ENCODE results near the gene CLIP2.

Gene CLIP2

DNA sequence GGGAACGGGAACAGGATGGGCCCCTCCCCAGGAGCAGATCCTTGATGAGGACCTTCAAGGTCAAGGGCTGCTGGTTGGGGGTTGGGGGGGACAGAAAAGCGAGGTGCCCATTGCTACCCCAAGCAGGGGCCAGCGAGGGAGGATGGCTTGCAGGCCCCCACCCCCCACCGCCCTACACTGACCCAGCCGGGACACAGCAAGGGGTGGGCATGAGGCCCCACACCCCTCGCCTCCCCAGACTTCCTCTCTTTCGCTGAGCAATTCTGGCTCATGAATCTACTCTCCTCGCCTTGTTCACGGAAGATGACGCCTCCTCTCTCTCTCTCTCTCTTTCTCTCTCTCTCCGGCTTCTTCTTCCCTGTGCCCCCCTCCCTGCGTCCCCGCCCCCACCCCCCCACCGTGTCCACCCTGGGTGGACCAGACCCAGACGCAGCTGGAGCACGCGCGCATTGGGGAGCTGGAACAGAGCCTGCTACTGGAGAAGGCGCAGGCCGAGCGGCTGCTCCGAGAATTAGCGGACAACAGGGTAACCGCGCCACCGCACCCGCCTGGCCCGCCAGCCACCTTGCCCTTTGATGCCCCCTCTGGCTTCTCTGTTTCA lies 83.4 kb downstream of the CLIP2 start:
- H3K9me2 ChIP-seq (replicated peaks; ENCODE audit: insufficient read depth, low read length), result no peaks in the 10 kb centered on the region
- H3K9me3 ChIP-seq (replicated peaks; ENCODE audit: insufficient read depth, low read length), result no peaks in the 10 kb centered on the region
- TF ChIP-seq EZH2 (optimal IDR thresholded peaks at IDR 0.05; ENCODE audit: low read depth, low read length), result no peak
- TF ChIP-seq EZH2phosphoT487 (IDR thresholded peaks at IDR 0.05; ENCODE audit: low read length), result no peak
- TF ChIP-seq, protein P1, sequence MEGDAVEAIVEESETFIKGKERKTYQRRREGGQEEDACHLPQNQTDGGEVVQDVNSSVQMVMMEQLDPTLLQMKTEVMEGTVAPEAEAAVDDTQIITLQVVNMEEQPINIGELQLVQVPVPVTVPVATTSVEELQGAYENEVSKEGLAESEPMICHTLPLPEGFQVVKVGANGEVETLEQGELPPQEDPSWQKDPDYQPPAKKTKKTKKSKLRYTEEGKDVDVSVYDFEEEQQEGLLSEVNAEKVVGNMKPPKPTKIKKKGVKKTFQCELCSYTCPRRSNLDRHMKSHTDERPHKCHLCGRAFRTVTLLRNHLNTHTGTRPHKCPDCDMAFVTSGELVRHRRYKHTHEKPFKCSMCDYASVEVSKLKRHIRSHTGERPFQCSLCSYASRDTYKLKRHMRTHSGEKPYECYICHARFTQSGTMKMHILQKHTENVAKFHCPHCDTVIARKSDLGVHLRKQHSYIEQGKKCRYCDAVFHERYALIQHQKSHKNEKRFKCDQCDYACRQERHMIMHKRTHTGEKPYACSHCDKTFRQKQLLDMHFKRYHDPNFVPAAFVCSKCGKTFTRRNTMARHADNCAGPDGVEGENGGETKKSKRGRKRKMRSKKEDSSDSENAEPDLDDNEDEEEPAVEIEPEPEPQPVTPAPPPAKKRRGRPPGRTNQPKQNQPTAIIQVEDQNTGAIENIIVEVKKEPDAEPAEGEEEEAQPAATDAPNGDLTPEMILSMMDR (IDR thresholded peaks at IDR 0.05; ENCODE audit: low read length), result no peak
- H3K4me3 ChIP-seq (ENCODE audit: low read length), result no peak overlapping the region
- H3K27ac ChIP-seq (ENCODE audit: low read length), result no peak overlapping the region
- H3K4me2 ChIP-seq (ENCODE audit: low read depth, low read length), result peak overlapping the region; percentile 87
- H3K79me2 ChIP-seq (ENCODE audit: low read length), result no peaks in the 10 kb centered on the region
- no peaks in the 10 kb centered on the region for H4K20me1 ChIP-seq (ENCODE audit: insufficient read depth, low read length)
- no peak for DNase-seq
- peaks cover 9% of the 10 kb centered on the region for H3K4me1 ChIP-seq (ENCODE audit: low read length)
- H3K9ac ChIP-seq (ENCODE audit: low read length), result no peak overlapping the region
- H3K36me3 ChIP-seq (replicated peaks; ENCODE audit: insufficient read depth, low read length), result no peaks in the 10 kb centered on the region
- 0 out of 2 replicates have a peak overlapping the region, but pooled peaks have one; percentile 98 for H2AFZ ChIP-seq (ENCODE audit: low read length)
- H3K27me3 ChIP-seq (replicated peaks; ENCODE audit: insufficient read depth, low read length), result no peaks in the 10 kb centered on the region; the same call in 1 of the 2 replicates
- H3F3A ChIP-seq (ENCODE audit: insufficient read depth, low read length), result no peaks in the 10 kb centered on the region

DNA sequence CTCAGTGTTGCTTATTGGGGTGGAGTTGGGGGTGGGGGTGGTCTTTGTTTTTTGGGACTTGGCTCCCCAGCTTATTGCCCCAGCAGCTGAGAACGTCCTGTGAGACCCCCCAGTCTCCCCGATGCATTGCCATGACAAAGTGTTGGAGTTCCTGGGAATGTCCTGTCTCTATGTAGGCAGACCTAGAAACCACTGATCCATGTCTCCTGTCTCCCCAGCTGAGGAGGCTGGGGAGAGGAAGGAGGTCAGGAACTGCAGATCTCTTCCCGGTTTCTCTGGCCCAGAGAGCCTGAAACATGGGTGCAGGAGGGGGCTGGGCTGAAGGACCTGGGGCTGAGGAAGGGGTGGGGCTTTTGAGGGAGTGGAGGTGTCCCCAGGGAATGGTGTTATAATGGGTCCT lies 84.3 kb downstream of the CLIP2 start:
- Histone ChIP-seq H3K4me1 (ENCODE audit: low read length) (peaks cover 9% of the 10 kb centered on the region), H4K20me1 (ENCODE audit: insufficient read depth, low read length) (no peaks in the 10 kb centered on the region), H3K4me2 (ENCODE audit: low read depth, low read length) (no peak overlapping the region), H3K4me3 (ENCODE audit: low read length) (no peak overlapping the region), H3F3A (ENCODE audit: insufficient read depth, low read length) (no peaks in the 10 kb centered on the region), H3K27ac (ENCODE audit: low read length) (no peak overlapping the region), H2AFZ (ENCODE audit: low read length) (no peak overlapping the region), H3K9me3 (replicated peaks; ENCODE audit: insufficient read depth, low read length) (no peaks in the 10 kb centered on the region), H3K79me2 (ENCODE audit: low read length) (no peaks in the 10 kb centered on the region), H3K36me3 (replicated peaks; ENCODE audit: insufficient read depth, low read length) (no peaks in the 10 kb centered on the region), H3K9me2 (replicated peaks; ENCODE audit: insufficient read depth, low read length) (no peaks in the 10 kb centered on the region), H3K9ac (ENCODE audit: low read length) (no peak overlapping the region), H3K27me3 (replicated peaks; ENCODE audit: insufficient read depth, low read length) (no peaks in the 10 kb centered on the region; the same call in 1 of the 2 replicates)
- TF ChIP-seq, protein P1 (IDR thresholded peaks at IDR 0.05; ENCODE audit: low read length), result no peak
- TF ChIP-seq EZH2 (optimal IDR thresholded peaks at IDR 0.05; ENCODE audit: low read depth, low read length), result no peak
- TF ChIP-seq EZH2phosphoT487 (IDR thresholded peaks at IDR 0.05; ENCODE audit: low read length), result no peak
- DNase-seq, result no peak

DNA sequence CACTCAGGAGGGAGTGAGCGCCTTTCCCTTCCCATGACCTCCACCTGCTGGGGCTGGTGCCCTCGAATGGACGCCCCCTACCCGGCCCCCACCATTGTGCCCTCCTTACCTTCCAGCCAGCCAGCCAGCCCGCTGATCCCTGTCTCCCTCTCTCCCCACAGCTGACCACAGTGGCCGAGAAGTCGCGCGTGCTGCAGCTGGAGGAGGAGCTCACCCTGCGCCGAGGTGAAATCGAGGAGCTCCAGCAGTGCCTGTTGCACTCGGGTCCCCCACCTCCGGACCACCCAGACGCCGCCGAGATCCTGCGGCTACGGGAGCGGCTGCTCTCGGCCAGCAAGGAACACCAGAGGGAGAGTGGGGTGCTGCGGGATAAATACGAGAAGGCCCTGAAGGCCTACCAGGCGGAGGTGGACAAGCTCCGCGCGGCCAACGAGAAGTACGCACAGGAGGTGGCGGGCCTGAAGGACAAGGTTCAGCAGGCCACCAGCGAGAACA lies 86.6 kb downstream of the CLIP2 start:
- DNase-seq, result no peak
- Histone ChIP-seq H2AFZ (ENCODE audit: low read length) (no peak overlapping the region), H3K27me3 (replicated peaks; ENCODE audit: insufficient read depth, low read length) (no peaks in the 10 kb centered on the region; the same call in 1 of the 2 replicates), H3K36me3 (replicated peaks; ENCODE audit: insufficient read depth, low read length) (no peaks in the 10 kb centered on the region), H3K27ac (ENCODE audit: low read length) (no peak overlapping the region), H3K4me1 (ENCODE audit: low read length) (peaks cover 9% of the 10 kb centered on the region), H3K4me2 (ENCODE audit: low read depth, low read length) (no peak overlapping the region), H3K4me3 (ENCODE audit: low read length) (no peak overlapping the region), H4K20me1 (ENCODE audit: insufficient read depth, low read length) (no peaks in the 10 kb centered on the region), H3K79me2 (ENCODE audit: low read length) (no peaks in the 10 kb centered on the region), H3F3A (ENCODE audit: insufficient read depth, low read length) (no peaks in the 10 kb centered on the region), H3K9ac (ENCODE audit: low read length) (no peak overlapping the region), H3K9me2 (replicated peaks; ENCODE audit: insufficient read depth, low read length) (no peaks in the 10 kb centered on the region), H3K9me3 (replicated peaks; ENCODE audit: insufficient read depth, low read length) (no peaks in the 10 kb centered on the region)
- TF ChIP-seq EZH2phosphoT487 (IDR thresholded peaks at IDR 0.05; ENCODE audit: low read length) (no peak), EZH2 (optimal IDR thresholded peaks at IDR 0.05; ENCODE audit: low read depth, low read length) (no peak)
- TF ChIP-seq, protein P1 (IDR thresholded peaks at IDR 0.05; ENCODE audit: low read length), result no peak

Measured in MM.1S (cell line).